IPS DF 19.7 (cell line): ENCODE results near the gene TRPM4.
"Not testable (repeated sequence)": the region's sequence is repeated elsewhere in the genome, so short reads cannot be mapped to it uniquely, and the experiment has no call there.

Experiments used
- DNase-seq: peaks from one replicate; pipeline ENCODE4 v3.0.0-alpha.2; 2013; ENCODE audit warnings: low read depth, low spot score

TRPM4 gene

DNA sequence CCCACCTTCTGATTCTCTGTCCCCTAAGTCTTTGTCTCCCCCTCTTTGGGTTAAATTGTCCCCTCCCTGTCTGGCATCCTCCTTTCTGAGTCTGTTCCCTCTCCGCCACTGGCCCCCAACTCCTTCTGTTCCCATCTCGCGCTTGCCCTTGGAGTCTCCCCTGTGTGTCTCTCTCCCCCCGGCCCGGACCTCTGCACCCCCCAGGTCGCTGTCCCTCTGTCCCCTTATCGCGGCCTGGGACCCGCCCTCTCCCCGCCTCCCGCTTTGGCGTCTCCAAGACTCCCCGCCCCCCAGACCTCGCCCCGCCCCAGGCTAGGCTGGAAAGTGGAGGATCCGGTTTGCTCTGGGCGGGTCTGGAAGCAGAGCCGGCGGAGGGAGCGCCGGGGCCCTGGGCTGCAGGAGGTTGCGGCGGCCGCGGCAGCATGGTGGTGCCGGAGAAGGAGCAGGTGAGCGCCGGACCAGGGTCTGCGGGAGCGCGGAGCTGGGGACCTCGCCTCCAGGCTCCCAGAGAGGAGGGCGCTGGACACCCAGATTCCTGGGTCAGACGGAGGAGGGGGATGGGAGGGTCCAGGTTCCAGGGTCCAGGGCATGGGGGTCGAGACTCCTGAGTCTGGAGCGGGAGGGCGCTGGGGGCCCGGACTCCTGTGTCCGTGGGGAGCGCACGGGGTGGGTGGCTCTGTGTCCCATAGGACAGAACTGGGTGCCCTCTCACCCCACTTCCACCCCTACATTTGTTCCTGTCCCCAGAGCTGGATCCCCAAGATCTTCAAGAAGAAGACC, at the start of gene TRPM4:
Gene TRPM4 (plus strand): TSS at position 348 of the 780 bp plus-strand sequence. CDS start 75 bp downstream, at position 423.
- DNase-seq = no peak

DNA sequence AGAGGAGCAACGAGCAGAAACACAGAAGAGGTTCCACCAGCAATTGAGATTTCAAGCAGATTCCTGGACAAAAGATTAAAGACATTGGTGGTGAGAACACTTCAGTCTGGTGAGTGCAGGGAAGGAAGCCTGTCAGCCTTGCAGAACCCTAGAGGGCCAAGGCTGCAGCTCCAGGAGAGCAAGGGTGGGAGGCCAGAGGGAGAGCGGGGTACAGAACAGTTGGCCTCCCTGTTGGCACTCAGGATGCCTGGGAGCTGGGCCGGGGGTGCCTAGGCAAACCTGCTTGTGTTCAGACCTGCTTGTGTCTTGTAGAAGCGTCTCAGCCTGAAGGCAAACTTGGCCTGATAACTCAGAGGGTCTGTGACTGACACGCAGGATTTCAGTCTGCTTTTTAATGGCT, 48.5 kb upstream of the TRPM4 start:
- no peak for DNase-seq

DNA sequence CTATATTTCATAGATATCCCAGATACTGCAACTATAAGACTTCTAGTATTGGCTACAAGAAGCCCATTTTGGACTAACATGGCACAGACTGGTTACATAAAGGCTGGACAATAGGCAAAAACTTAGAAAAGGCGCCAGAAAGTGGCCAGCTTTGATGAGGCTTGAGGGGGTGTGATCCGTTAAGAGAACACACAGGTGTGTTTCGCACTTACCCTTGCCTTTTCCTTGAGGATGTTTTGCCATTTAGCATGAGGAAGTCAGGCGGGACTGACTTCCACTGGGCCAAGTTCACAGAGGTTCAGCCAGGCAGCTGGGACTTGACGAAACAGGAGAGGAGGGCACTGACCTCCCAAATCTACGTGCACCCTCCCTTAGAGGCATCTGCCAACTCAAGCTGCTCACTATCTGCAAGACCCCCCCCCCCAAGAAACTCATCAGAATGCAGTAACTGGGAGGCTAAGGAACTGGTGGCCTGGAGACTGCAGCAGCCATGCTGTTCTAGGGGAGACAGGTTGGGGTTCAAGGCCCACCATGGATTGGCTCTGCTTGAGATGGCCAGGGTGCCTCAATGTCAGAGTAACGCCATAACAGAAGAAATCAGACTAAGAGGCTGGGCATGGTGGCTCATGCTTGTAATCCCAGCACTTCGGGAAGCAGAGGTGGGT, 47.9 kb upstream of the TRPM4 start:
- DNase-seq = no peak

DNA sequence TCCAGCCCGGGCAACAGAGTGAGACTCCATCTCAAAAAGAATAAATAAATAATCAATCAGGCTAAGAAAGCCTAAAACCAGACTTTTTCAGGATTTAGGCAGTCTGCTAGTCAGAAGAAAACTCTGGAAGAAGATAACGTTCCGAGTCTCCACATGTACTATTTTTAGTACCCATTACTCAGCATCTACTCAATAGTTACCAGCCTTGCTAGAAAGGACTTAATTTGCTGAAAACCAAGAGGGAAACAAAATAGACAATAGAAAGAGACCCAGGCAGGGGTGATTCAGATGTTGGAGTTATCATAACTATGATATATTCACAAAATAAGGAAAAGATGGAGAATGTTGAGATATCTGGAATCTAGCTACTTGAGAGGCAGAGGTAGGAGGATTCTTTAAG, 47.0 kb upstream of the TRPM4 start:
- no peak for DNase-seq

DNA sequence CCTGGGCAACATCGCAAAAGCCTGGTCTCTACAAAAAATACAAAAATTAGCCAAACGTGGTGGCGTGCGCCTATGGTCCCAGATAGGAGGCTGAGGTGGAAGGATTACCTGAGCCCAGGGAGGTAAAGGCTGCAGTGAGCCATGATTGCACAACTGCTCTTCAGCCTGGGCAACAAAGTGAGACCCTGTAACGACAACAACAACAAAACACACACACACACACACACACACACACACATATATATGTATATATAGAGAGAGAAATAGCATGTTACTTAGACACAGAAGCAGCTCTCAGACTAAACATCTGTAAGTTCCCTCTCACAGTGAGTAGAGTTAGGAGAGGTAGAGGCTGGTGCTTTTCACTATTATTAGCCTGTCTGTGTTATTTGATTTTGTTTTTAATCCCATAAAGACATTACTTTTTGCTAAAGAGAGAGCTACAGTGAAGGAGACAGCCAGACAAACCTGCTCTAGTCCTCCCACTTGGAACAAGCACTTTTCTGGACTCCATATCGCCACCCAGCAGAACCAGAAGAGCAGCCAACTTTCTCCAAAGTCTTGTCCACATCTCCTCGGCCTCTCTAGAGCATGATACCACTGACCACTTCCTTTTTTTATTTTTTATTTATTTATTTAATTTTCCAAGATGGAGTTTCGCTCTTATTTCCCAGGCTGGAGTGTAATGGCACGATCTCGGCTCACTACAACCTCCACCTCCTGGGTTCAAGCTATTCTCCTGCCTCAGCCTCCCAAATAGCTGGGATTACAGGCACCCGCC, 46.2 kb upstream of the TRPM4 start:
- DNase-seq = no peak

DNA sequence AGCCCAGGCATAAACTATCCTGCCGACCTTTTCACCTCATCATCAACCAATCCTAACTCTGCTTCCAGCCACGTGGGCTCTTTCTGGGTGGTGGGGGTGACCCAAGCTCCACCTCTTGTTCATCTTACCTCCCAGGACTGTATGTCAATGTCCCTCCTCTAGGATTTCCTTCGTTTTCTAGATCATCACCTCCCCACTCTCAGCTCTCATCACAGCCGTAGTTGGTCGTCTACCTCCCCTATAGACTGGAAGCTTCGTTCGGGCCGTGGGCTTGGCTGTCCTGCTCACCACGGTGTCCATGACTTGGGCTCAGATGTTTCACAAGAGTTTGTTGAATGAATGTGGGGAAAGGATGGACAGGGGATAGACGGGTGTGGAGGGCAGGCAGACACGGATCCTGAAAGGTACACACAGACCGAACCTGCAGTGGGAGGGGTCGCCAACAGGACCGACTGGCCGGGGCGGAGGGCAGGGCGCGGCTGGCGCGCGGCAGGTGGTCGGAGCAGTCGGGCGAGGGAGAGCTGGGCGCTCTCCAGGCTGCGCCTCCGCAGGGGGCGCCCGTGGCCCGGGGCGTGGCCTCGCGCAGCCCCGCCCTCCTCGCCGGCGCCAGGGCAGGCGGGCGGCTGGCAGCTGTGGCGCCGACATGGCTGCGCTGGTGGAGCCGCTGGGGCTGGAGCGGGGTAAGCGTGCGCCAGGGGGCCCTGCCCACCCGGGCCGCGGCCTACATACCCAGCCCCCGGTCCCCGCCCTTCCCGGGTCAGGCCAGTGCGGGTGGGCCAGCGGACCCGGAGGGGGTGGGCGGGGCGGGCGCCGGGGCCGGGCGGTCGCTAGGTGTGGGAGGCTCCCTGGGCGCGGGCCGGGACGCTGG, 43.6 kb upstream of the TRPM4 start, which contains the start of gene LIN7B:
Gene LIN7B (plus strand): TSS at position 609 of the 868 bp plus-strand sequence. CDS start 35 bp downstream, at position 644.
- no peak for DNase-seq

DNA sequence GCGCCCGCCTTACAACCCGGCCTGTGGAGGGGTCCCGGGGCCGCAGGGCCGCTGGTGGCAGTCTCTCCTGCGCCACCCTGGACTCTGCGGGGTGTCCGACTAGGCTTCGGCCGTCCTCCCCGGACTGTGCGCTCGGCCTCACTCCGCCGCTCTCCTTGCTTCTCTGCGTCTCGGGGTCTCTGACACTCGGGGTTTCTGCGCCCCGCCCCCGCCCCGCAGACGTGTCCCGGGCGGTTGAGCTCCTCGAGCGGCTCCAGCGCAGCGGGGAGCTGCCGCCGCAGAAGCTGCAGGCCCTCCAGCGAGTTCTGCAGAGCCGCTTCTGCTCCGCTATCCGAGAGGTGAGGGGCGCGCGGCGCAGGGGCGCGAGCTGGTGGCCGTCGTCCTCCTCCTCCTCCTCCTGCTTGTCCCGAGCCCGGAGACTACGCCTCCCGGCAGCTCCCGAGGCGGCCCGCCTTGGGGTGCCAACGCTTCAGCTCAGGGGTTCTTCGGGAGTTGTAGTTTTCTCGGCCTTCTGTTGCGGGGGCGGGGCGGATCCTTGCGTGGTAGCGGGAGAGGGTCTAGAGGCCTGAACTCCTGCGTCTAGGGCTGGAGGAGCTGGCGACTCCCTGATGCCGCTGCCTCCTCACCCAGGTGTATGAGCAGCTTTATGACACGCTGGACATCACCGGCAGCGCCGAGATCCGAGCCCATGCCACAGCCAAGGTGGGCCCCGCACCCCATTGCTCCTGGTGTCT, 42.8 kb upstream of the TRPM4 start:
- DNase-seq = no peak

DNA sequence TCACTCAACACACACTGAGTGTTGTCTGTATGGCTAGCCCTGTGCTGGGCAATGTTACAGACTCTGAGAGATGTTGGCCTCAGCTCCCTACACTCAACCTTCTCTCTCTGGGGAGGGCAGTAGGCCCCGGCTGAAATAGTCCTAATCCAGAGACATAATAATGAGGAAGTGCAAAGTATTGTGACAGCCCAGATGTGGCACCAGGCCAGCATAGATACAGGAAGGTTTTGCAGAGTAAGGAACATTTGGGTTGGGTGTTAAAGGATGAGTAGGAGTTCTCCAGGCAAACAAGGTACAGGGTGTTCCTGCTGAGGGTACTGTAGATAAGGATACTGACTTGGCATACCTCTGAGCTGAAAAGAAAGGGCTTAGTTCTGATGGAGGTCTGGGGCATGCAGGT, 41.0 kb upstream of the TRPM4 start:
- no peak for DNase-seq

DNA sequence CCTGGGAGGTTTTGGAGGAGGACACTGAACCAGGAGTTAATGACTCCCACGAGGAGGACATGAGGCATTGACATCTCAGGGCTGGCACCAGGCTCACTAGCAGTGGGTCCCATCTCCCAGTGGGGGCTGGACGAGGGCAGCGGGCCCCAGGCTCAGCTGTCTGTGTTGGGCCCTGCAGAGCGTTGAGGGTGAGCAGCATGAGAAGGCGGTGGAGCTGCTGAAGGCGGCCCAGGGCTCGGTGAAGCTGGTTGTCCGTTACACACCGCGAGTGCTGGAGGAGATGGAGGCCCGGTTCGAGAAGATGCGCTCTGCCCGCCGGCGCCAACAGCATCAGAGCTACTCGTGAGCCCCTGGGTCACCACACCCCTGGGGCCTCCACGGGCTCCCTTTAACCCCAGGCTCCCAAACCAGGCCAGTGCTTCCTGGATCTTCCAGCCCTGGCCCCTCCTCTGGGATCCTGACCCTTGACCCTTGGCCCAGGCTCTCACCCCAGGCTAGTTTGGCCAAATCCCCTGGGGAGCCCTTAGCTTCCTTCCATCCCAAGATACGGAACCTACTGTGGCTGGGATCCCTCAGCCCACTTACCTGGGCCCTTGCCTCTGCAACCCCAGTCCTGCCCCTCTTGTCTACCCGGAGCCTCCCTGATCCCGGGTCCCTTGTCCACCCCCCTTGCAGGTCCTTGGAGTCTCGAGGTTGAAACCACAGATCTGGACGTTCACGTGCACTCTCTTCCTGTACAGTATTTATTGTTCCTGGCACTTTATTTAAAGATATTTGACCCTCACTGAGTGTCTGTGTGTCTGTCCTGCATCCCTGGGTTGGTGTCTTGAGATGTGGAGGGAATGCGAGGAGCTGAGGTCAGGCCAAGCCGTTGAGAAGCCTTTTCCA, 39.7 kb upstream of the TRPM4 start:
- no peak for DNase-seq

DNA sequence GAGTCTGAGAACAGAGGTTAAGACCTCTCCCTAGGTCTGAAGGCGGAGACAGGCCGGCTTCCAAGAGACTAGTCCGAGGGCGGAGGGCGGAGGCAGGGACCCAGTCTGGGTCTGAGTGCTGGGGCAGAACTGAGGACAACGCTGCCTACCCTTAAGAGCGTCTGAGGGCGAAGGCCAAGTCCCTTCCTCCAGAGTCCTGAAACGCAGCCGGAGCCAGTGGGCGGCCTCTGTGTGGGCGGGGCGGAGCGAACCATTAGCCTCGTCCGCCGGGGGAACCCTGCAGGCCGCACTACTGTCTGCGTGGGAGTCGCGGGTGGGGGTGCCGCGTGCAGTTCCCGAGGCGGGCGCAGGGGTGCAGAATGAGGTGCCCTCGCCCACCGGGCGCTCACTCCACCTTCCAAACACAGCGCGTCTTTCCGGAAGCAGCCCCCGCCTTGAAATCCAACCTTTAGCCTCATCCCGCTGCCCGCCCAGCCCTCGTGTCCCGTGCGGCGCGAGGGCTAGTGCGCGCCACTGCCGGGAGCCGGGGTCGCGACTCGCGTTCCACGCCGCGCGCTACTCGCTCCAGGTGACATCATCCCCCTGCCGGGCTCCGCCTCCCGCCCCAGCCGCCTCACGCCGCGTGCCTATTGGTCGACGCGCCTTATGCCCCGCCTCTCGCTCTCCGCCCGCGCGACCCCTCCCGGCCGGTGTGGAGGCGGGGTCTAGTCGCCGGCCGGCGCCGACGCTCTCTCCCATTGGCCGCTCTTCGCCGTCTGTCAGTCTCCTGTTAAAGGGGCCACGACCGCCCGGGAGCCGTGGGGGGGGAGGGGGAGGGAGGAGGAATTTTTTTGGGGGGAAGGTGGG, 38.8 kb upstream of the TRPM4 start, which contains the start of gene C19orf73:
Gene C19orf73 (minus strand): TSS at position 579 of the 846 bp plus-strand sequence. CDS start 121 bp downstream, at position 458.
- DNase-seq = no peak

DNA sequence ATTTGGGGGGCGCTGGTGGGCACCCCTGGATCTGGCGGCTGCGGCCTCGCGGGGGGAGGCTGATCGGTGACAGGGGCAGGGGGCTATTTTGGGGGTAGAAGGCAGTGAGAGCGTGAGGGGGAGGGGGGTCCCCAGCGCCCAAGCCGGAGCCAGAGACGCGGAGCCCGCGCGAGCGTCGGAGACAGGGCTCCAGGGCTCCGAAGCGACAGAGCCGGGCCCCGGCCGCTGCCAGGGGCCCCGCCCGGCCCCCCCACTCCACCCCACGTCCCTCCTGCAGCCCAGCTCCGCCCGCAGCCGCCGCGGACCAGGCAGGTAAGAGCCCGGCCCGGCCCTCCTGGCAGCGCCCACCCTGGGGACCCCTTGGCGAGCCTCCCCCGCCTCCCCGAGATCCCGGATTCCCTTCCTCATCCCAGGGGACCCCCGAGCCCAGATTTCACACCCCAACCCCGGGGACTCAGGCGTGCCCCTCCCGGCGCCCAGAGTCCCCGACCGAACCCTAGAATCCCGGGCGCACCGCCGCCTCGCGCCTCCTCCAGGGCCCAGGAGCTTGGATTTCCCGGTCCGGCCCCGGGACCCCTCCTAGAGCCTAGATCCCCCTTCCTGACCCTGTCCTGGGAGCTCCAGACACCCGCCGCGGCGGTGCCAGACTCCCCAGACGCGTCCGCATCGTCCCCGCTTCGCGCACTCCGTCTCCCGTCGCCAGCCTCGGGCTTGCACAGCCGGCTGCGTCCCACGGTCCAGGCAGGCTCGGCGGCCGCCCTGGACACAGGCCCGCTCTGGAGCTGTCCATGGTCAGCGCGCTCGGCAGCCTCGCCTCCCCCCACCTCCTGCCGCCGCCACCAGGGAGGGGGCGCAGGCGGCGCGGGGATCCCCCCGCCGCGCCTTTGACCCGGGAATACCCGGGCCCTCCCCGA, 37.9 kb upstream of the TRPM4 start, which contains the start of gene PPFIA3:
Gene PPFIA3 (plus strand): TSS at position 134 of the 914 bp plus-strand sequence. CDS start 8,330 bp downstream, outside the sequence.
- DNase-seq = no peak

DNA sequence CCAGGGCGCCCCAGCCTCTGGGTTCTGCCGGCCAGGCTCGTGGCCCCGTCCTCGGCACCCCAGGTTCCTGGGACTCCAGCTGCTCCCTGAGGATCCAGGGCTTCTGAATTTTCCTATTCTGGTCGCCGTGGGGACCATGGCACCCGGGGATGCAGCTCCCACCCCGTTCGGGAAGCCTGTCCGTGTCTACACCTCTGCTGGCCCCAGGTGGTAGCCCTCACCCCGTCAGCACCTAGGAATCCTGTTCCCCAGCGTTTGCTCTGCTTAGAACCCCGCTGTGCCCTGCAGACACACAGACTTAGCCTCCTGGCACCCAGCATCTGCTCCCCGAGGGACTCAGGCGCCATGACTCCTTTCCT, 37.3 kb upstream of the TRPM4 start:
- no peak for DNase-seq

DNA sequence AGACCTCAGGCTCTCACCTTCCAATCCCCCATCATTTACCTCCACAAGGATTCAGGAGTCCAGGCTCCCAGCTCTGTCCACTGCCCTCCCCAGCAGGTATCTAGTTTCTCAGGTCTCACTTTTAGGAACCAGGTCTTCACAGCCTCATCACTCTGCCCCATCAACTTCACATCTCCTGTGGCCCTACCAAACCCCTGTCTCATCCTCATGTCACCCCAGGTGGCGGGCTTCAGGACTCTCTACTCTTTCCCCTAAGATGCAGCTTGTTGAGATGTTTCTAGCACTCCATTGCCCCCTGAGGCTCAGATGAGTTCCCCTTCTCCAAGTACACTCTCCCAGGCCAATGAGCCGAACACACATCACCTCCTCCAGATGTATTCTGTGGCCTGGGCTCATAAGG, 36.7 kb upstream of the TRPM4 start:
- no peak for DNase-seq

DNA sequence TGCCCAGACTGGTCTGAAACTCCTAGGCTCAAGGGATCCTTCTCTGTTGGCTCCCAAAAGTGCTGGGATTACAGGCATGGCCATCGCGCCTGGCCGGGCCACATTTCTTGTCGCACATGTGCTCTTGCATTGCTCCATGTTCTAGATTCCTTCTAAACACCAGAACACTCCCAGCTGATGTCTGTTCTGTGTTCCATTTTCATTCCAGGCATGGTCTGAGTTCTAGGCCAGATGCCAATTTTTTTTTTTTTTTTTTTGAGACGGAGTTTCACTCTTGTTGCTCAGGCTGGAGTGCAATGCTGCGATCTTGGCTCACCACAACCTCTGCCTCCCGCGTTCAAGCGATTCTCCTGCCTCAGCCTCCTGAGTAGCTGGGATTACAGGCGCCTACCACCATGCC, 35.8 kb upstream of the TRPM4 start:
- DNase-seq = not testable (repeated sequence)

DNA sequence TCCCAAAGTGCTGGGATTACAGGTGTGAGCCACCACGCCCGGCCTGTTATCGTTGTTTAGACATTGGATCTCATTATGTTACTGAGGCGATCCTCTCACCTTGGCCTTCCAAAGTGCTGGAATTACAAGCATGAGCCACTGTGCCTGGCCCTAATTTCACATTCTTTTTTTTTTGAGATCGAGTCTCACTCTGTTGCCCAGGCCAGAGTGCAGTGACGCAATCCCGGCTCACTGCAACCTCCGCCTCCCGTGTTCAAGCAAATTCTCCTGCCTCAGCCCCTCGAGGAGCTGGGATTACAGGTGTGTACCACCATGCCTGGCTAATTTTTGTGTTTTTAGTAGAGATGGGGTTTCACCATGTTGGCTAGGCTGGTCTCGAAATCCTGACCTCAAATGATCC, 34.3 kb upstream of the TRPM4 start:
- not testable (repeated sequence) for DNase-seq

DNA sequence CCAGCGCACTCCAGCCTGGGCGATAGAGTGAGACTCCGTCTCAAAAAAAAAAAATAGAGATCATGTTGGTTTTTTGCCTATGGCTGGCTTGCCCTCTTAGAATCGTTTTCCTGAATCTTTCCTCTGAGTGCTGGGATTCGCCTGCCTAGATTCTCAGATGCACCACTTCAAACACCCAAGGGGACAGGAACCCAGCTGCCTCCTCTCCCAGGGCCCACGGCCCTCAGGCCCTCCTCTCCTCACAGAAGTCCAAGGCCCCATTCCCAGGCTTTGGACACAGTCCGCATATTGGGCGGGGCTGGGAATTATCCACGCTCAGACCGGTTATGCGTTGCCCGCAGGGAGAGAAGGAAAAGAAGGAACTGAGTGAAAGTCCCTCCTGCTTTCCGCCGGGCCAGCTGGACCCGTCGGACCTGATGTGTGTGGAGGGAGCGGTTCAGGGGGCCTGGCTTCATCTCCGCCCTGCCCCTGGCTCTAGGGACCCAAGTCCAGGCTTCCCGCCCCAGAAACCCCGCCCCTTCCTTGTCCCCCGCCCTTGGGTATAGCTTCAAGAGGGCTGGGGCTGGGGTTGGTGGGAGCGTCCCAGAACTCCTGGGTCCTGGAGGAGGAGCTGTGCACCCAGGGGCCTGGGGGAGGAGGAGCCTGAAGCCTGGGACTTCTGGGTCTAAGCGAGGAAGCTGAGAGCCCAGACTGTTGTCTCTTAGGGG, 32.4 kb upstream of the TRPM4 start:
- no peak for DNase-seq

DNA sequence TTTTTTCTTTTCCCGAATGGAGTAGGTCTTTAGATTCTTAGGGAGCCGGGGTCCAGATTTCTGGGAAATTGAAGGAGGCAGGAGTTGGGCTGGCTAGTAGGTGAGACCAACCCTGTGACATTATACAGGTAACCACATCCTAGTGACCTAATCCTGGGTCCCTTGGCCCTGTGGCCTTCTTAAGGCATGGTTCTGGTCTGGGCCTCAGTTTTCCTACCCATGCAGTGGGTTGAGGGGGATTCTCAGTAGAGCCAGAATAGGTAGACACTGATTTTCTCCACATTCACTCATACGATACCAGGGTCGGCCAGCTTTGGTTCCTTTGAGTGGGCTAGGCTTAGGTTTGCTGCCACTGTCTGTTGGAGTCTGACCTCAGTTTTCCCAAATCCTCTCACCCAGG, 31.0 kb upstream of the TRPM4 start:
- DNase-seq = no peak
